ENCODE measurements around the gene TRIM13. TPM values are rescaled to one million over a fixed set of nuclear protein-coding genes. Genes with fewer than 3 reads are reported as not detected.

The TRIM13 gene
- total RNA-seq, 1 experiment from 2014 or later = 45.4 TPM

GRCh38 chr13:49985129-49985528 lies 11.7 kb upstream of the TRIM13 start:
- no peak overlapping the region for H3T11ph ChIP-seq (ENCODE audit: low read length)
- H3K9ac ChIP-seq (ENCODE audit: extremely low read depth, insufficient read length, low read length) = no peak overlapping the region
- DNase-seq = no peak
- Mint-ChIP-seq H3K27ac (no peak overlapping the region), H3K9me3 (no peaks in the 10 kb centered on the region), H3K27me3 (ENCODE audit: low read depth) (peaks cover 2% of the 10 kb centered on the region; the same call in 1 of the 2 replicates), H3K4me1 (peaks cover 7 to 8% of the 10 kb centered on the region in 2 experiments; a peak in 2 of 4 replicates), H3K4me3 (no peak overlapping the region), H3K36me3 (ENCODE audit: insufficient read depth in 1 of 3, low read depth in 3 of 3) (no peaks in the 10 kb centered on the region)
- H3K9me3 ChIP-seq (ENCODE audit: control insufficient read depth, low read depth, low read length) = no peaks in the 10 kb centered on the region
- no peak overlapping the region for H3K27ac ChIP-seq (ENCODE audit: insufficient read length, low read depth, low read length)
- no peak overlapping the region for H2BK15ac ChIP-seq (ENCODE audit: low read depth, low read length)
- no peak overlapping the region for H3K4me2 ChIP-seq (ENCODE audit: insufficient read depth, insufficient read length, low read length)
- no peak overlapping the region for H2BK20ac ChIP-seq (ENCODE audit: low read depth, low read length, poor library complexity, severe bottlenecking)
- no peak overlapping the region for H2AK5ac ChIP-seq (ENCODE audit: insufficient read length, low read length)
- no peak overlapping the region for H3K56ac ChIP-seq (ENCODE audit: insufficient read length, low read depth, low read length)
- H4K20me1 ChIP-seq (ENCODE audit: control insufficient read depth, insufficient read depth, insufficient read length) = no peaks in the 10 kb centered on the region
- H3K27me3 ChIP-seq (ENCODE audit: insufficient read depth, low read length) = no peaks in the 10 kb centered on the region
- no peak overlapping the region for H4K8ac ChIP-seq (replicated peaks; ENCODE audit: insufficient read length, low read depth, low read length)
- no peaks in the 10 kb centered on the region for H3K79me1 ChIP-seq (ENCODE audit: insufficient read depth, low read depth, low read length, poor library complexity, severe bottlenecking)
- H3K79me2 ChIP-seq (ENCODE audit: insufficient read depth, low read length) = no peaks in the 10 kb centered on the region
- H3K23ac ChIP-seq (ENCODE audit: insufficient read length, low read depth, low read length) = no peak overlapping the region
- H3K18ac ChIP-seq (ENCODE audit: insufficient read length, low read depth, low read length) = no peak overlapping the region
- H3K23me2 ChIP-seq (ENCODE audit: insufficient read length, low read depth, low read length, poor library complexity, severe bottlenecking) = no peaks in the 10 kb centered on the region
- H2BK5ac ChIP-seq (ENCODE audit: insufficient read length, low read length) = no peak overlapping the region
- no peak overlapping the region for H2BK120ac ChIP-seq (ENCODE audit: low read depth, low read length, poor library complexity, severe bottlenecking)
- no peak overlapping the region for H2AFZ ChIP-seq (ENCODE audit: low read length)
- no peak overlapping the region for H4K91ac ChIP-seq (ENCODE audit: insufficient read length, low read depth, low read length)
- H2BK12ac ChIP-seq (ENCODE audit: insufficient read length, low read depth, low read length) = no peak overlapping the region
- no peak overlapping the region for H3K14ac ChIP-seq (ENCODE audit: insufficient read depth, low read length)
- TF ChIP-seq CTCF (conservative IDR thresholded peaks at IDR 0.05) = no peak
- H4K5ac ChIP-seq (ENCODE audit: insufficient read length, low read depth, low read length) = no peak overlapping the region
- H3K4ac ChIP-seq (ENCODE audit: low read depth, low read length) = no peak overlapping the region
- no CpG with 5 or more reads among the region's 2 CpGs for WGBS (ENCODE audit: extremely low coverage, insufficient read length, low lambda C conversion rate)
- H3K4me1 ChIP-seq (ENCODE audit: insufficient read depth, low read length) = no peaks in the 10 kb centered on the region
